IMR-90 (cell line): ENCODE data around the gene PGD. TPM values are rescaled to one million over a fixed set of nuclear protein-coding genes. Genes with fewer than 3 reads are reported as not detected.

ENCODE experiments used
- ATAC-seq: fragments of 200-7000 bp; cut with Tn5 transposase; 2 replicates; pipeline ENCODE4 v1.9.1; 2020; ENCODE audit warnings: low read depth, mild to moderate bottlenecking, moderate library complexity
- BruUV-seq: library from RNA; stranded (reverse); fragments of 400-500 nt; replicated peaks from 2 replicates; lab custom pipeline; 2021; lab: Mats Ljungman, UMichigan
- CTCF ChIA-PET: fragments of 300-600 bp; formaldehyde crosslinking; extraction: SDS; loops from one replicate; lab custom pipeline; 2021; ENCODE audit warnings: antibody characterized with exemption; lab: Yijun Ruan, JAX
- POLR2A ChIA-PET: fragments of 300-600 bp; sonication (Branson Sonifier 250); formaldehyde crosslinking; loops from one replicate; lab custom pipeline; 2022; ENCODE audit warnings: antibody characterized with exemption; ENCODE audit not compliant: unreplicated experiment; lab: Charles Lee
- DNase-seq: peaks from one replicate; pipeline ENCODE4 v3.0.0; 2013
- H2AFZ ChIP-seq: replicated peaks from 2 replicates; pipeline ENCODE3; 2013; ENCODE audit warnings: low read length, mild to moderate bottlenecking; ENCODE audit not compliant: poor library complexity
- H2AK5ac ChIP-seq: 2 replicates; pipeline ENCODE4 v1.6.1; 2013; ENCODE audit warnings: low read depth, low read length, inconsistent platforms
- H2AK9ac ChIP-seq: replicated peaks from 2 replicates; pipeline ENCODE3; 2013; ENCODE audit warnings: mild to moderate bottlenecking, low read depth, low read length, moderate library complexity; ENCODE audit not compliant: poor library complexity
- H2BK120ac ChIP-seq: 2 replicates; pipeline ENCODE4 v1.6.1; 2013; ENCODE audit warnings: low read depth, low read length, inconsistent platforms
- H2BK15ac ChIP-seq: 3 replicates; pipeline ENCODE4 v1.6.1; 2013; ENCODE audit warnings: low read depth, low read length, inconsistent platforms
- H2BK20ac ChIP-seq: 2 replicates; pipeline ENCODE4 v1.6.1; 2013; ENCODE audit warnings: low read depth, mild to moderate bottlenecking, inconsistent platforms, low read length, moderate library complexity
- H2BK5ac ChIP-seq: 2 replicates; pipeline ENCODE4 v1.6.1; 2013; ENCODE audit warnings: mild to moderate bottlenecking, low read depth, low read length, inconsistent platforms; ENCODE audit not compliant: poor library complexity, severe bottlenecking
- H3K14ac ChIP-seq: replicated peaks from 2 replicates; pipeline ENCODE4 v1.6.1; 2013; ENCODE audit warnings: low read depth, low read length, inconsistent platforms
- H3K18ac ChIP-seq: 2 replicates; pipeline ENCODE4 v1.6.1; 2013; ENCODE audit warnings: low read depth, low read length, control low read depth
- H3K23ac ChIP-seq: 2 replicates; pipeline ENCODE4 v1.6.1; 2013; ENCODE audit warnings: low read depth, low read length, inconsistent platforms
- H3K27ac ChIP-seq: 2 replicates; pipeline ENCODE4 v1.5.1; 2013; ENCODE audit warnings: mild to moderate bottlenecking, control low read depth, low read length; ENCODE audit not compliant: insufficient read depth
- H3K27me3 ChIP-seq: 2 replicates; pipeline ENCODE4 v1.6.1; 2013; ENCODE audit warnings: low read length; ENCODE audit not compliant: control insufficient read depth, insufficient read depth
- H3K36me3 ChIP-seq: 2 replicates; pipeline ENCODE4 v1.6.1; 2013; ENCODE audit warnings: low read length, mixed read lengths; ENCODE audit not compliant: control insufficient read depth, insufficient read depth
- H3K4ac ChIP-seq: 2 replicates; pipeline ENCODE4 v1.6.1; 2013; ENCODE audit warnings: low read depth, low read length, inconsistent platforms
- H3K4me1 ChIP-seq: 2 replicates; pipeline ENCODE4 v1.6.1; 2013; ENCODE audit warnings: low read length, mixed read lengths; ENCODE audit not compliant: control insufficient read depth, insufficient read depth
- H3K4me2 ChIP-seq: 2 replicates; pipeline ENCODE4 v1.6.1; 2013; ENCODE audit warnings: low read depth, mild to moderate bottlenecking, control low read depth, low read length, moderate library complexity
- H3K4me3 ChIP-seq: 2 replicates; pipeline ENCODE4 v1.5.1; 2013; ENCODE audit warnings: low read depth, mild to moderate bottlenecking, control low read depth, low read length, moderate library complexity; ENCODE audit not compliant: insufficient read depth
- H3K56ac ChIP-seq: 2 replicates; pipeline ENCODE4 v1.6.1; 2013; ENCODE audit warnings: low read length, inconsistent platforms; ENCODE audit not compliant: insufficient read depth; ENCODE audit errors: extremely low read depth
- H3K79me1 ChIP-seq, 2 experiments: 2 replicates each; pipeline ENCODE4 v1.6.1; 2013; ENCODE audit warnings: low read length in 2 of 2, inconsistent platforms in 1 of 2, low read depth in 1 of 2
- H3K9ac ChIP-seq: 2 replicates; pipeline ENCODE4 v1.6.1; 2013; ENCODE audit warnings: low read depth, low read length, control low read depth
- H3K9me1 ChIP-seq: 2 replicates; pipeline ENCODE4 v1.6.1; 2013; ENCODE audit warnings: low read length, inconsistent platforms; ENCODE audit not compliant: insufficient read depth
- H3K9me3 ChIP-seq: 2 replicates; pipeline ENCODE4 v1.6.1; 2013; ENCODE audit warnings: low read length; ENCODE audit not compliant: control insufficient read depth, insufficient read depth
- H4K20me1 ChIP-seq: 2 replicates; pipeline ENCODE4 v1.6.1; 2013; ENCODE audit warnings: low read length, inconsistent platforms; ENCODE audit not compliant: insufficient read depth
- H4K5ac ChIP-seq: 2 replicates; pipeline ENCODE4 v1.6.1; 2013; ENCODE audit warnings: mild to moderate bottlenecking, low read depth, low read length, control low read depth
- H4K8ac ChIP-seq, 2 experiments: 2 replicates each; pipeline ENCODE4 v1.6.1; 2013; ENCODE audit warnings: low read depth in 2 of 2, low read length in 2 of 2, control low read depth in 1 of 2, inconsistent platforms in 1 of 2
- H4K91ac ChIP-seq: 2 replicates; pipeline ENCODE4 v1.6.1; 2013; ENCODE audit warnings: low read depth, low read length, inconsistent platforms; ENCODE audit not compliant: insufficient read depth
- RCOR1 ChIP-seq: IDR thresholded peaks from 2 replicates; pipeline ENCODE4 v1.6.1; 2012; ENCODE audit warnings: mild to moderate bottlenecking, low read length, improper control_type of control experiment; ENCODE audit not compliant: insufficient replicate concordance
- WGBS, 2 experiments: methylation state at CpG; one replicate each; pipeline versions ENCODE4 v1.1.5 to v1.1.7; 2013; ENCODE audit warnings: missing lambda C conversion rate in 2 of 2; ENCODE audit not compliant: insufficient read length in 1 of 2; ENCODE audit errors: extremely low coverage in 2 of 2; 5-methylcytosine and 5-hydroxymethylcytosine counted together
- dilution Hi-C: fragments of 300-500 bp; cut with HindIII; formaldehyde crosslinking; loops from one replicate; pipeline ENCODE4 v1.14.3; 2018; ENCODE audit warnings: low sequenced_read_pairs; ENCODE audit not compliant: unreplicated experiment
- in situ Hi-C: fragments of 300-500 bp; cut with MboI; formaldehyde crosslinking; loops from 3 replicates; pipeline ENCODE4 v1.14.3; 2019; ENCODE audit warnings: low sequenced_read_pairs, inconsistent platforms, mixed read lengths
- intact Hi-C: fragments of 100-400 bp; cut with micrococcal nuclease; formaldehyde crosslinking; loops from 2 replicates; pipeline ENCODE4 v1.10.0; 2022
- polyA plus RNA-seq, 3 experiments: library from polyadenylated mRNA; depleted of rRNA; stranded (reverse); fragments of >200 nt; gene quantifications; 2 replicates each; pipeline ENCODE4 v1.2.3, GENCODE V29; 2012; ENCODE audit warnings: low replicate concordance in 1 of 3
- total RNA-seq: library from RNA; depleted of rRNA; stranded (reverse); fragments of >200 nt; gene quantifications from 2 replicates; pipeline ENCODE4 v1.2.3, GENCODE V29; 2012

PGD gene
- total and polyA plus RNA-seq, 2 of the 4 experiments (the other 2 are of a cell fraction) = 118 to 216 TPM

DNA sequence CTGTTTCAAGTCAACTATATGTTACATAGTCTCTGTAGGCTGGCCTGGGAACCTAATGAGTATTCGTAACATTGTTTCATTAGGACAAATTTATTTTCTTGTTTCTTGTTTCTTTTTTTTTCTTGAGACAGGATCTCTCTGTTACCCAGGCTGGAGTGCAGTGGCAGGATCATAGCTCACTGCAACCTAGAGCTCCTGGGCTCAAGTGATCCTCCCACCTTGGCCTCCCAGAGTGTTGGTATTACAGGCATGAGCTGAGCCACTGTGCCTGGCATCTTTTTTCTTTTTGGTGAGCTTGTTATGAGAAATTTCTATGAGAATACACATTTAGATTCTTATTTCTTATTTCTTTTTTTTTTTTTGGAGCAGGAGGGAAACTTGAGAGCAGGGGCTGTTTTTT, 38.2 kb downstream of the PGD start:
- no peak overlapping the region for H4K8ac ChIP-seq
- no peak overlapping the region for H3K27ac ChIP-seq
- no CpG with 5 or more reads among the region's 1 CpG for WGBS, 2 experiments
- H3K9ac ChIP-seq = no peak overlapping the region
- ChIA-PET CTCF (interaction anchor here (0.6 kb wide), 1 partner anchor 32 kb away, joined by 6 read pairs; no protein-coding TSS in a partner anchor), POLR2A (no interaction called here)
- no peak overlapping the region for H4K5ac ChIP-seq
- H3K79me1 ChIP-seq = peaks cover 0 to 15% of the 10 kb centered on the region in 2 experiments; a peak in 2 of 4 replicates
- no peak overlapping the region for H3K4ac ChIP-seq
- no peak for ATAC-seq
- H3K9me3 ChIP-seq = no peaks in the 10 kb centered on the region
- H3K27me3 ChIP-seq = no peaks in the 10 kb centered on the region
- no peak overlapping the region for H3K56ac ChIP-seq
- H3K9me1 ChIP-seq = no peaks in the 10 kb centered on the region
- H3K18ac ChIP-seq = no peak overlapping the region
- in situ Hi-C loops (no loop called here), dilution Hi-C loops (no loop called here), intact Hi-C loops (no loop called here)
- no peak for TF ChIP-seq RCOR1
- H2AFZ ChIP-seq = no peak overlapping the region
- peaks cover 2% of the 10 kb centered on the region; the same call in 1 of the 2 replicates for H3K4me1 ChIP-seq
- H2AK5ac ChIP-seq = no peak overlapping the region
- no peak overlapping the region for H3K4me3 ChIP-seq
- H3K14ac ChIP-seq = no peak overlapping the region
- no peak overlapping the region for H3K4me2 ChIP-seq
- no peak overlapping the region for H2AK9ac ChIP-seq
- no TSS peak for BruUV-seq
- no peak overlapping the region for H3K23ac ChIP-seq
- H2BK15ac ChIP-seq = no peak overlapping the region
- H3K36me3 ChIP-seq = peaks cover 2% of the 10 kb centered on the region
- no peak overlapping the region for H2BK120ac ChIP-seq
- no peak overlapping the region for H2BK5ac ChIP-seq
- H4K20me1 ChIP-seq = no peaks in the 10 kb centered on the region
- no peak overlapping the region for H4K91ac ChIP-seq
- DNase-seq = no peak
- no peak overlapping the region for H2BK20ac ChIP-seq
